ENCODE results near the gene S100P. TPM values are rescaled to one million over a fixed set of nuclear protein-coding genes. Genes with fewer than 3 reads are reported as not detected.

The S100P gene
- total and polyA plus RNA-seq, 2 donors (not counting 1 experiment from before 2014, with no cell fraction given): 0.07 TPM; not detected in 1

- Histone ChIP-seq H3K36me3 (replicated peaks in 1 of 2; ENCODE audit: control extremely low read depth in 1 of 2, control insufficient read depth in 1 of 2, extremely low read depth in 1 of 2, insufficient read depth in 2 of 2, low read length in 1 of 2) (no peaks in the 10 kb centered on the region), H3K4me1 (ENCODE audit: control insufficient read depth in 2 of 2, insufficient read depth in 2 of 2, low read length in 2 of 2) (peaks cover 21 to 25% of the 10 kb centered on the region in 2 donors), H3K27me3 (replicated peaks in 1 of 4; ENCODE audit: control extremely low read depth in 1 of 4, control insufficient read depth in 3 of 4, insufficient read depth in 4 of 4, low read length in 3 of 4) (peaks cover 0 to 55% (median 27%) of the 10 kb centered on the region in 4 experiments), H3K79me2 (ENCODE audit: control insufficient read depth, insufficient read depth, low read length) (no peaks in the 10 kb centered on the region), H3K9me3 (ENCODE audit: control extremely low read depth in 1 of 3, control insufficient read depth in 2 of 3, insufficient read depth in 1 of 3, low read length in 2 of 3) (peaks cover 0 to 20% (median 0%) of the 10 kb centered on the region in 3 donors), H2AFZ (ENCODE audit: insufficient read depth, low read depth, low read length, poor library complexity, severe bottlenecking) (no peak overlapping the region), H4K20me1 (ENCODE audit: control insufficient read depth, insufficient read depth, low read length, poor library complexity, severe bottlenecking) (no peaks in the 10 kb centered on the region), H3K4me3 (ENCODE audit: control extremely low read depth in 1 of 5, extremely low read depth in 1 of 5, insufficient read depth in 1 of 5, low read depth in 2 of 5, low read length in 4 of 5) (no peak overlapping the region), H3K27ac (ENCODE audit: low read length in 2 of 2) (no peak overlapping the region), H3K4me2 (replicated peaks; ENCODE audit: low read depth, low read length, poor library complexity, severe bottlenecking) (no peak overlapping the region), H3K9ac (ENCODE audit: low read length) (no peak overlapping the region)
- ChIA-PET POLR2A (no interaction called here), CTCF (interaction anchor here (1.3 kb wide), 2 partner anchors 12 to 211 kb away, joined by 4 to 5 read pairs; no protein-coding TSS in a partner anchor)
- no peak overlapping the region for H3K27ac Mint-ChIP-seq
- H3K27me3 Mint-ChIP-seq: peaks cover 31% of the 10 kb centered on the region
- intact Hi-C loops (cut with micrococcal nuclease): no loop called here
- peaks cover 2% of the 10 kb centered on the region for H3K4me1 Mint-ChIP-seq
- no peak for TF ChIP-seq EZH2 (IDR thresholded peaks at IDR 0.05; ENCODE audit: borderline replicate concordance, insufficient read depth, low read depth, low read length, poor library complexity, severe bottlenecking)
- TF ChIP-seq CTCF (IDR thresholded peaks at IDR 0.05): no peak
- no peak for ATAC-seq (ENCODE audit: low read depth)
- WGBS (ENCODE audit: insufficient coverage): no CpG with 5 or more reads among the region's 3 CpGs
- no peaks in the 10 kb centered on the region for H3K9me3 Mint-ChIP-seq (ENCODE audit: insufficient read depth)
- DNase-seq: no peak
- H3K4me3 Mint-ChIP-seq: no peak overlapping the region
Measured at GRCh38 chr4:6662591-6662990, 31.1 kb upstream of the S100P start.

GRCh38 chr4:6663596-6664393 lies 29.9 kb upstream of the S100P start:
- Histone ChIP-seq H3K4me1 (ENCODE audit: control insufficient read depth in 2 of 2, insufficient read depth in 2 of 2, low read length in 2 of 2) (peaks cover 17 to 20% of the 10 kb centered on the region in 2 donors), H3K4me2 (replicated peaks; ENCODE audit: low read depth, low read length, poor library complexity, severe bottlenecking) (peak overlapping the region; percentile 59), H3K4me3 (ENCODE audit: control extremely low read depth in 1 of 5, extremely low read depth in 1 of 5, insufficient read depth in 1 of 5, low read depth in 2 of 5, low read length in 4 of 5) (peak overlapping the region in 2 of 5 experiments; percentile 27 to 30), H3K36me3 (replicated peaks in 1 of 2; ENCODE audit: control extremely low read depth in 1 of 2, control insufficient read depth in 1 of 2, extremely low read depth in 1 of 2, insufficient read depth in 2 of 2, low read length in 1 of 2) (no peaks in the 10 kb centered on the region), H4K20me1 (ENCODE audit: control insufficient read depth, insufficient read depth, low read length, poor library complexity, severe bottlenecking) (no peaks in the 10 kb centered on the region), H3K79me2 (ENCODE audit: control insufficient read depth, insufficient read depth, low read length) (no peaks in the 10 kb centered on the region), H3K27me3 (replicated peaks in 1 of 4; ENCODE audit: control extremely low read depth in 1 of 4, control insufficient read depth in 3 of 4, insufficient read depth in 4 of 4, low read length in 3 of 4) (peaks cover 0 to 48% (median 25%) of the 10 kb centered on the region in 4 experiments), H2AFZ (ENCODE audit: insufficient read depth, low read depth, low read length, poor library complexity, severe bottlenecking) (peak overlapping the region; percentile 27), H3K9ac (ENCODE audit: low read length) (peak overlapping the region; percentile 21), H3K9me3 (ENCODE audit: control extremely low read depth in 1 of 3, control insufficient read depth in 2 of 3, insufficient read depth in 1 of 3, low read length in 2 of 3) (peaks cover 0 to 15% (median 0%) of the 10 kb centered on the region in 3 donors), H3K27ac (ENCODE audit: low read length in 2 of 2) (no peak overlapping the region)
- POLR2A ChIA-PET: no interaction called here
- Mint-ChIP-seq H3K27me3 (peaks cover 27% of the 10 kb centered on the region), H3K27ac (no peak overlapping the region), H3K4me1 (peaks cover under 1% of the 10 kb centered on the region), H3K4me3 (no peak overlapping the region), H3K9me3 (ENCODE audit: insufficient read depth) (no peaks in the 10 kb centered on the region)
- WGBS (ENCODE audit: insufficient coverage): 24% methylated on average over 55 of the region's 55 CpGs
- intact Hi-C loops (cut with micrococcal nuclease): no loop called here
- ATAC-seq (ENCODE audit: low read depth): no peak
- TF ChIP-seq CTCF (IDR thresholded peaks at IDR 0.05) (no peak), EZH2 (IDR thresholded peaks at IDR 0.05; ENCODE audit: borderline replicate concordance, insufficient read depth, low read depth, low read length, poor library complexity, severe bottlenecking) (no peak)
- no peak for DNase-seq
- CTCF ChIA-PET: interaction anchor here (0.6 to 1.3 kb wide), 3 partner anchors 11 to 210 kb away, joined by 4 to 5 read pairs (median 4); no protein-coding TSS in a partner anchor

All from B cell (primary cell).